Naive thymus-derived CD4-positive, alpha-beta T cell (primary cell): ENCODE measurements around the gene SH3RF3. TPM values are rescaled to one million over a fixed set of nuclear protein-coding genes. Genes with fewer than 3 reads are reported as not detected.
A peak's percentile ranks its signal among the peaks of the same experiment; 100 is the strongest.

Experiments
- ATAC-seq: fragments of 150-1000 bp; cut with Tn5 transposase; 2 replicates; pipeline ENCODE4 v1.10.0; 2021; ENCODE audit warnings: mild to moderate bottlenecking, moderate library complexity
- CTCF ChIA-PET: fragments of 350-600 bp; sonication (Branson Sonifier 250); formaldehyde crosslinking; loops from one replicate; lab custom pipeline; 2021; ENCODE audit warnings: antibody characterized with exemption; lab: Charles Lee
- POLR2A ChIA-PET: fragments of 350-600 bp; sonication (Branson Sonifier 250); formaldehyde crosslinking; loops from one replicate; lab custom pipeline; 2021; ENCODE audit warnings: antibody characterized with exemption, inconsistent platforms; lab: Charles Lee
- DNase-seq, 9 donors: peaks; one replicate each; pipeline versions ENCODE4 v3.0.0 to v3.0.0-alpha.2; 2020 to 2022; ENCODE audit warnings: mixed read lengths in 1 of 9
- H3K27ac ChIP-seq: one replicate; pipeline ENCODE4 v1.7.0; 2013; ENCODE audit warnings: mild to moderate bottlenecking, low read depth, low read length, moderate library complexity
- H3K27me3 ChIP-seq, 2 donors: one replicate each; pipeline ENCODE4 v1.7.0; 2013; ENCODE audit warnings: low read length in 2 of 2, mild to moderate bottlenecking in 2 of 2, moderate library complexity in 2 of 2; ENCODE audit not compliant: control insufficient read depth in 2 of 2, insufficient read depth in 2 of 2
- H3K36me3 ChIP-seq, 3 experiments: 1 replicate in 2 of 3; 2 replicates in 1 of 3; pipeline ENCODE4 v1.7.0; 2013; ENCODE audit warnings: low read length in 3 of 3, mild to moderate bottlenecking in 3 of 3, moderate library complexity in 1 of 3; ENCODE audit not compliant: insufficient read depth in 3 of 3, control insufficient read depth in 2 of 3
- H3K4me1 ChIP-seq, 2 donors: one replicate each; pipeline ENCODE4 v1.7.0; 2013; ENCODE audit warnings: low read length in 2 of 2, mild to moderate bottlenecking in 2 of 2, moderate library complexity in 1 of 2; ENCODE audit not compliant: control insufficient read depth in 2 of 2, insufficient read depth in 2 of 2
- H3K4me3 ChIP-seq: 2 replicates; pipeline ENCODE4 v1.7.0; 2013; ENCODE audit warnings: mild to moderate bottlenecking, low read length
- H3K9me3 ChIP-seq, 3 experiments: 1 replicate in 2 of 3; 2 replicates in 1 of 3; pipeline ENCODE4 v1.7.0; 2013; ENCODE audit warnings: low read length in 3 of 3; ENCODE audit not compliant: control insufficient read depth in 2 of 3
- H3K27ac Mint-ChIP-seq, 9 donors: one replicate each; pipeline ENCODE4 v1.8.0; 2020 to 2022; ENCODE audit warnings: mixed read lengths in 9 of 9, mild to moderate bottlenecking in 8 of 9, moderate library complexity in 5 of 9, inconsistent platforms in 2 of 9
- H3K27me3 Mint-ChIP-seq, 5 donors: one replicate each; pipeline ENCODE4 v1.8.0; 2021 to 2022; ENCODE audit warnings: mixed read lengths in 5 of 5, mild to moderate bottlenecking in 1 of 5
- H3K36me3 Mint-ChIP-seq, 5 donors: one replicate each; pipeline ENCODE4 v1.8.0; 2020 to 2022; ENCODE audit warnings: mixed read lengths in 5 of 5, mild to moderate bottlenecking in 3 of 5, inconsistent platforms in 1 of 5
- H3K4me1 Mint-ChIP-seq, 7 donors: one replicate each; pipeline ENCODE4 v1.8.0; 2020 to 2022; ENCODE audit warnings: mixed read lengths in 7 of 7, mild to moderate bottlenecking in 3 of 7, inconsistent platforms in 1 of 7
- H3K4me3 Mint-ChIP-seq, 10 donors: one replicate each; pipeline ENCODE4 v1.8.0; 2020 to 2022; ENCODE audit warnings: mild to moderate bottlenecking in 10 of 10, mixed read lengths in 10 of 10, moderate library complexity in 6 of 10, inconsistent platforms in 2 of 10
- H3K9me3 Mint-ChIP-seq, 11 donors: one replicate each; pipeline ENCODE4 v1.8.0; 2020 to 2022; ENCODE audit warnings: mixed read lengths in 11 of 11, mild to moderate bottlenecking in 4 of 11, inconsistent platforms in 1 of 11, moderate library complexity in 1 of 11
- intact Hi-C, 2 donors: fragments of 100-400 bp; cut with micrococcal nuclease; formaldehyde crosslinking; loops; one replicate each; pipeline ENCODE4 v1.15.1; 2023
- polyA plus RNA-seq, 2 donors: library from polyadenylated mRNA; unstranded; fragments of 300-500 nt; fragmentation: Illumina TruSeq; gene quantifications; one replicate each; pipeline ENCODE4 v1.2.3, GENCODE V29; 2021
- total RNA-seq, 6 experiments: library from RNA in 5 of 6; stranded (reverse) in 5 of 6; gene quantifications; 1 replicate in 5 of 6; 2 replicates in 1 of 6; pipeline ENCODE4 v1.2.3 and lab custom pipeline; 2021 to 2026

Gene SH3RF3
- total and polyA plus RNA-seq, 7 experiments from 2014 or later, result 0.19 to 11.5 (median 4.8) TPM

GRCh38 chr2:109123586-109124201 is 5.3 kb upstream of the SH3RF3 start:
- no peak overlapping the region for H3K4me3 ChIP-seq
- Mint-ChIP-seq H3K36me3 (no peaks in the 10 kb centered on the region), H3K27ac (peak overlapping the region in 1 of 9 donors; percentile 59), H3K27me3 (peaks cover 0 to 39% (median 0%) of the 10 kb centered on the region in 5 donors), H3K9me3 (peaks cover 0 to 2% (median 0%) of the 10 kb centered on the region in 11 donors), H3K4me3 (no peak overlapping the region), H3K4me1 (peaks cover 11 to 40% (median 25%) of the 10 kb centered on the region in 7 donors)
- intact Hi-C loops, result no loop called here
- no peak for DNase-seq
- peaks cover 0 to 8% of the 10 kb centered on the region in 2 donors for H3K4me1 ChIP-seq
- no peak for ATAC-seq
- H3K36me3 ChIP-seq, result no peaks in the 10 kb centered on the region
- H3K27ac ChIP-seq, result no peak overlapping the region
- no peaks in the 10 kb centered on the region for H3K27me3 ChIP-seq
- H3K9me3 ChIP-seq, result no peaks in the 10 kb centered on the region
- POLR2A ChIA-PET, result interaction anchor here (0.6 to 1.4 kb wide), 2 partner anchors 58 to 92 kb away, joined by 3 read pairs; no protein-coding TSS in a partner anchor
- CTCF ChIA-PET, result no interaction called here

GRCh38 chr2:109124982-109125592 is 3.9 kb upstream of the SH3RF3 start:
- POLR2A ChIA-PET, result interaction anchor here (0.6 kb wide), 1 partner anchor 265 kb away, joined by 8 read pairs; no protein-coding TSS in a partner anchor
- intact Hi-C loops, result loop anchor here in 1 of 2 donors (5.0 kb wide), 1 partner anchor 93 kb away; no protein-coding TSS in a partner anchor
- Mint-ChIP-seq H3K27ac (peak overlapping the region in 3 of 9 donors; percentile 50 to 63 (median 55)), H3K36me3 (no peaks in the 10 kb centered on the region), H3K4me3 (peak overlapping the region in 2 of 10 donors; percentile 13 to 29), H3K9me3 (no peaks in the 10 kb centered on the region), H3K27me3 (peaks cover 0 to 38% (median 0%) of the 10 kb centered on the region in 5 donors), H3K4me1 (peaks cover 13 to 41% (median 27%) of the 10 kb centered on the region in 7 donors)
- H3K27me3 ChIP-seq, result no peaks in the 10 kb centered on the region
- no peaks in the 10 kb centered on the region for H3K36me3 ChIP-seq
- peaks cover 0 to 9% of the 10 kb centered on the region in 2 donors for H3K4me1 ChIP-seq
- no peak for ATAC-seq
- no peak for DNase-seq
- CTCF ChIA-PET, result interaction anchor here (1.1 kb wide), 1 partner anchor 93 kb away, joined by 3 read pairs; no protein-coding TSS in a partner anchor
- no peak overlapping the region for H3K4me3 ChIP-seq
- no peaks in the 10 kb centered on the region for H3K9me3 ChIP-seq
- no peak overlapping the region for H3K27ac ChIP-seq

- ATAC-seq (no peak), DNase-seq (no peak)
- intact Hi-C loops, result loop anchor here in 1 of 2 donors (5.0 kb wide), 1 partner anchor 94 kb away; no protein-coding TSS in a partner anchor
- peaks cover 20 to 48% (median 35%) of the 10 kb centered on the region in 7 donors for H3K4me1 Mint-ChIP-seq
- ChIA-PET POLR2A (interaction anchor here (0.6 to 0.8 kb wide), 2 partner anchors 50 to 266 kb away, joined by 3 to 8 read pairs; no protein-coding TSS in a partner anchor), CTCF (interaction anchor here (0.6 to 1.1 kb wide), 2 partner anchors 94 to 384 kb away, joined by 3 read pairs; no protein-coding TSS in a partner anchor)
- Histone ChIP-seq H3K36me3 (no peaks in the 10 kb centered on the region), H3K27me3 (no peaks in the 10 kb centered on the region), H3K4me1 (peaks cover 0 to 16% of the 10 kb centered on the region in 2 donors), H3K27ac (no peak overlapping the region), H3K9me3 (no peaks in the 10 kb centered on the region), H3K4me3 (no peak overlapping the region)
- H3K9me3 Mint-ChIP-seq, result no peaks in the 10 kb centered on the region
- H3K36me3 Mint-ChIP-seq, result no peaks in the 10 kb centered on the region
- peaks cover 0 to 45% (median 0%) of the 10 kb centered on the region in 5 donors for H3K27me3 Mint-ChIP-seq
- peak overlapping the region in 5 of 10 donors; percentile 3 to 29 (median 13) for H3K4me3 Mint-ChIP-seq
- peak overlapping the region in 5 of 9 donors; percentile 22 to 71 (median 55) for H3K27ac Mint-ChIP-seq
Measured at GRCh38 chr2:109125593-109126500, 3.2 kb upstream of the SH3RF3 start.

- Mint-ChIP-seq H3K9me3 (no peaks in the 10 kb centered on the region), H3K36me3 (no peaks in the 10 kb centered on the region), H3K4me3 (peak overlapping the region in 2 of 10 donors; percentile 24 to 89), H3K27ac (peak overlapping the region in 5 of 9 donors; percentile 22 to 71 (median 45)), H3K4me1 (peaks cover 23 to 53% (median 41%) of the 10 kb centered on the region in 7 donors), H3K27me3 (peaks cover 0 to 51% (median 0%) of the 10 kb centered on the region in 5 donors)
- H3K36me3 ChIP-seq, result no peaks in the 10 kb centered on the region
- H3K4me3 ChIP-seq, result no peak overlapping the region
- intact Hi-C loops, result loop anchor here in 1 of 2 donors (5.0 kb wide), 1 partner anchor 94 kb away; no protein-coding TSS in a partner anchor
- H3K27ac ChIP-seq, result no peak overlapping the region
- DNase-seq (no peak), ATAC-seq (no peak)
- no peaks in the 10 kb centered on the region for H3K27me3 ChIP-seq
- ChIA-PET CTCF (interaction anchor here (0.6 to 1.0 kb wide), 3 partner anchors 72 to 384 kb away, joined by 3 read pairs; no protein-coding TSS in a partner anchor), POLR2A (interaction anchor here (0.8 to 2.6 kb wide), 2 partner anchors 49 to 222 kb away, joined by 3 to 5 read pairs; no protein-coding TSS in a partner anchor)
- H3K4me1 ChIP-seq, result peaks cover 0 to 16% of the 10 kb centered on the region in 2 donors
- no peaks in the 10 kb centered on the region for H3K9me3 ChIP-seq
Measured at GRCh38 chr2:109126501-109126860, 2.5 kb upstream of the SH3RF3 start.

- ATAC-seq, result no peak
- peaks cover 0 to 55% (median 0%) of the 10 kb centered on the region in 5 donors for H3K27me3 Mint-ChIP-seq
Measured at GRCh38 chr2:109127556-109127955, 1.4 kb upstream of the SH3RF3 start.

More at GRCh38 chr2:109127556-109127955, 1.4 kb upstream of the SH3RF3 start:
- no peak overlapping the region for H3K27ac ChIP-seq
- peak overlapping the region in 8 of 9 donors; percentile 64 to 93 (median 80) for H3K27ac Mint-ChIP-seq
- H3K4me1 Mint-ChIP-seq, result peaks cover 23 to 63% (median 51%) of the 10 kb centered on the region in 7 donors
- POLR2A ChIA-PET, result interaction anchor here (2.2 to 5.6 kb wide), 3 partner anchors 96 to 221 kb away, joined by 5 to 28 read pairs (median 8); partner anchors contain the start of gene EDAR
- CTCF ChIA-PET, result interaction anchor here (0.6 to 2.8 kb wide), 9 partner anchors 70 to 393 kb away, joined by 3 to 31 read pairs (median 3); no protein-coding TSS in a partner anchor
- H3K4me3 Mint-ChIP-seq, result peak overlapping the region; percentile 81 to 100 (median 87)
- H3K9me3 ChIP-seq, result no peaks in the 10 kb centered on the region
- H3K4me1 ChIP-seq, result peaks cover 0 to 16% of the 10 kb centered on the region in 2 donors
- intact Hi-C loops, result loop anchor here in 1 of 2 donors (5.0 kb wide), 1 partner anchor 95 kb away; no protein-coding TSS in a partner anchor
- no peaks in the 10 kb centered on the region for H3K27me3 ChIP-seq
- no peaks in the 10 kb centered on the region for H3K36me3 ChIP-seq
- no peak for DNase-seq
- no peaks in the 10 kb centered on the region for H3K36me3 Mint-ChIP-seq
- peak overlapping the region; percentile 64 for H3K4me3 ChIP-seq
- H3K9me3 Mint-ChIP-seq, result no peaks in the 10 kb centered on the region
